Mucosa of stomach (tissue), 1 donor: ENCODE data around the gene KCNE3.

Experiments used
- H3K27me3 ChIP-seq: one replicate; pipeline ENCODE4 v1.7.0; 2013; ENCODE audit warnings: mild to moderate bottlenecking, low read length; ENCODE audit not compliant: control insufficient read depth, insufficient read depth
- H3K36me3 ChIP-seq: one replicate; pipeline ENCODE4 v1.7.0; 2013; ENCODE audit warnings: low read length; ENCODE audit not compliant: control insufficient read depth, insufficient read depth
- H3K4me1 ChIP-seq: one replicate; pipeline ENCODE4 v1.7.0; 2013; ENCODE audit warnings: mild to moderate bottlenecking, low read length; ENCODE audit not compliant: control insufficient read depth, insufficient read depth
- H3K4me3 ChIP-seq: one replicate; pipeline ENCODE4 v1.7.0; 2013; ENCODE audit warnings: low read length
- H3K9ac ChIP-seq: one replicate; pipeline ENCODE4 v1.7.0; 2013; ENCODE audit warnings: mild to moderate bottlenecking, low read length, moderate library complexity
- H3K9me3 ChIP-seq: one replicate; pipeline ENCODE4 v1.7.0; 2013; ENCODE audit warnings: mild to moderate bottlenecking, low read length, moderate library complexity; ENCODE audit not compliant: control insufficient read depth
- donor health status: Pancreatic carcinoma.

Gene KCNE3

DNA sequence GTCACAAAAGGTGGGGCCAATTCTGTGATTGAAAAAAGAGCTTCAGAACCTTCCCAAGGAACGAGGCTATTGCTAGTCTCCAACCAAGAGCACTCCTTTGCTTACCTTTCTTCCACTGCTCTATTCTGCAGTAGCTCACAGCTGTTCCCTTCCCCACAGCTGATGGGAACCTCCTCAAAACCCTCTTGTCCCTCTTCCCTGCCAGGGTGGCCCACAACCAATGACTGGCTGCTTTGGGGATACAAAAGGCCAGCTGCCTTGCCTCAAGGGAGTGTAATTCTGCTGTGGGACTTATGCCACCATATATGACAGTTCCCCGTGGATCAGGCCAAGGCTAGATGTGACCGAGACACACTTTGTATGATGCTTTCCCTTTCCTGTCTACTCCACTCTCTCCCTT, 15.0 kb downstream of the KCNE3 start:
- Histone ChIP-seq H3K9me3 (no peaks in the 10 kb centered on the region), H3K36me3 (peaks cover 4% of the 10 kb centered on the region), H3K4me1 (no peaks in the 10 kb centered on the region), H3K4me3 (no peak overlapping the region), H3K9ac (no peak overlapping the region), H3K27me3 (no peaks in the 10 kb centered on the region)

DNA sequence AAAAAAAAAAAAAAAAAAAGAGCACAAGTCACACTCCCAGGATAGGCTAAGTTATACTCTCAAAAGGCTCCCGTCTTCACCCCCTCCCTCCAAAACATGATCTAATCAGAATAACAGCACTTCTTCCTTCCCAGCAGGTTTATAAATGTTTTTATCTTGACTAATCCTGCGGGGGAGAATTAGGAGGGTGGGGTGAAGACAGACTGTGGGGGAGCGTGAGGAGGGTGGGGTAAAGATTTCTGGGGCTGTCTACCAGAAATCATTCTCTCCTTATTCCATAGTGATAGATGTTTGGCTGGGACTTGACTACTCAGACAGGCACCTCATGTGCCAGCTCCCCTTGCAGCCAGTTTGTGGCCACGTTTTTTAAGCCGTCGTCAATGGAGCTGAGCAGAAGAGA, 17.0 kb downstream of the KCNE3 start:
- no peaks in the 10 kb centered on the region for H3K4me1 ChIP-seq
- H3K9ac ChIP-seq: no peak overlapping the region
- H3K9me3 ChIP-seq: no peaks in the 10 kb centered on the region
- no peaks in the 10 kb centered on the region for H3K27me3 ChIP-seq
- no peaks in the 10 kb centered on the region for H3K36me3 ChIP-seq
- H3K4me3 ChIP-seq: no peak overlapping the region

DNA sequence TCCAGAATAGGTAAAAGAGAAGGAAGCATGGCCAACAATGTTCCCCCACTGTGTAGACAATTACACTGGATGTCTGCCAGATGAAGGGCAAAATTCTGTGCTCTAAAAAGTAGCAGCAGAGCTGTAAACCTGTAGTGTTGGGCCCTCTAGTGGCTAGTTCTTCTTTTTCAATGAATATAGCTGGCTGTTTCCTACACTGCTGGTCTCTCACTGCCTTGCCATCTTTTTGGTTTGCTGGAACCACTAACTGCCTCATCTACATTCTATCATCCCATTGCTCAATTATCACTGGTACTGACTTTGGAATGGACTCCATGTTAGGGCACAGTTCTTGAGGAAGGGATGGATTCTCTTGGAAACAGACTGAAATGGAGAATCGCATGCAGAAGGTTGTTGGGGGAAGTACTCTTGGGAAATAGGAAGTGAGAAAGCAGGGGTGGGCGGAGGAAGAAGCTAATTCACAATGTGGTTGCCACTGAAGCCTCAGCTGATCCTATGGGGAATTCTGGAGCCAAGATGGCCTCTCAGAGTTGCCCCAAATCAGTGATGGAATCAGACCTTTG, 17.9 kb downstream of the KCNE3 start:
- Histone ChIP-seq H3K4me3 (no peak overlapping the region), H3K36me3 (no peaks in the 10 kb centered on the region), H3K9me3 (no peaks in the 10 kb centered on the region), H3K27me3 (no peaks in the 10 kb centered on the region), H3K9ac (no peak overlapping the region), H3K4me1 (no peaks in the 10 kb centered on the region)

DNA sequence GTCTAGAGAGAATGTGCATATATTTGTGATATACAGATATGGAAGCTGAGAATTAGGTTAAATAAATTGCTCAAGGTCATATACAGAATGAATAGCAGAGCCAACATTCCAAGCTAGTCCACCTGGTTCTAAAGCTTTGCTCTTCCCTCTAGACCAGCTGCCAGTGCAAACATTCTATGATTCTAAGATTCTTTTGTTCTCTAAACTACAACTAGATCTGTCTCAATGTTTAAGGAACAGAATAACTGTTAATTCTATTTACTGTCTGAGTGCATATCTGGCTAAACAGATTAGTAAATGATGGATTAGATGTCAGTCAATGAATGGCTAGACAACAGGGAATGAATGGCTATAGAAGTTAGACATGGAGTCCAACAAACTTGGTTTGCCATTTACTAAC, 19.6 kb downstream of the KCNE3 start:
- Histone ChIP-seq H3K9ac (no peak overlapping the region), H3K9me3 (no peaks in the 10 kb centered on the region), H3K4me1 (peaks cover 10% of the 10 kb centered on the region), H3K36me3 (no peaks in the 10 kb centered on the region), H3K27me3 (no peaks in the 10 kb centered on the region), H3K4me3 (no peak overlapping the region)

DNA sequence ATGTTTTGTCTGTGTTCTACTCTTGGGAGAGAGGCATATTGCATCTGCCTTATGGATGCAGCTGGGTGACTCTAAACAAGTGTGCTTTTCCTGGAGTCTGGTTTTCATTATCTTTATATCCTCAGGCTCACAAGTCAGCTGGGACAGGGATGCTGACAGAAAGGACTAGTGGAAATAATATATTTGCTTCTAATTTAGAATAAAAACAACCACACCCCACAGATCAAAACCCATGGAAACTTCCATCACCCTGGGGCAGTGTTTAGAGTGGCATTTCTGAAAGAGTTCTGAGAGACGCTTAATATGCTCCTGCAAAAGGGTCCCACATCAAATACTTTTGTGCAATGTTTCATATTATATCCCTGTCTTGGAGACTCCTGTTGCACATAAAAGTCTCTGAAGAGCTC, 20.8 kb downstream of the KCNE3 start:
- H3K36me3 ChIP-seq: no peaks in the 10 kb centered on the region
- H3K4me3 ChIP-seq: no peak overlapping the region
- H3K4me1 ChIP-seq: peaks cover 17% of the 10 kb centered on the region
- no peak overlapping the region for H3K9ac ChIP-seq
- no peaks in the 10 kb centered on the region for H3K9me3 ChIP-seq
- no peaks in the 10 kb centered on the region for H3K27me3 ChIP-seq

DNA sequence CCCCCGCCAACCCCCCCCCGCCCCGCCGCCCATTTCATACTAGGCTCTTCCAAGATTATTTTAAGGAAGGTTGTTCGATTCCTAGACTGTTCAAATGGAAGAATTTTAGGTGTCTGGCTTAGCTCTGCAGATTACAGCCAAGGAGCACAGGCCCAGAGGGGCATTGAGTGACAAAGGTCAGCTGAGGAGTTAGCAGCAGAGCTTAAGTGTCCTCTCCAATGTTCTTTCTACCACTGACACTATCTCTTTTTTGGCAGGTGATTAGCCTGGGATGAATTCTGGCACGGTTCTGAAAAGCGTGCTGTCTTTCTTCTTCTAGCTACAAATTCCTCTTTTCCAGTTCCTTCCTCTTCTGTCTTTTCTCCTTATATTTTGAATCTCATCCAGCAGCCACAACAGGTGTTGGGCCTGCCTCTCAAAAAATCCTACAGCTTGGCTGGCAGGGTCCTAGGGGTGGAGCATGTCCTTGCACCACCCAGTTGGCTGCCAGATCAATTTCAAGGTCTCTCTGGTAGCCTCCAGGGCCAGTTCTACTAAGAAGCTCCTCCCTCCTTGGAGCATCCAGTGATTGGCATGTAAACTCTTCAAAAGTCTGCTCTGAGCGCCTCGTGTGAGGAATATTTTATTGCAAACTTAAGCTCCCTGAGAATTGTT, 23.0 kb downstream of the KCNE3 start:
- Histone ChIP-seq H3K9me3 (no peaks in the 10 kb centered on the region), H3K9ac (no peak overlapping the region), H3K27me3 (no peaks in the 10 kb centered on the region), H3K4me1 (peaks cover 17% of the 10 kb centered on the region), H3K36me3 (no peaks in the 10 kb centered on the region), H3K4me3 (no peak overlapping the region)

DNA sequence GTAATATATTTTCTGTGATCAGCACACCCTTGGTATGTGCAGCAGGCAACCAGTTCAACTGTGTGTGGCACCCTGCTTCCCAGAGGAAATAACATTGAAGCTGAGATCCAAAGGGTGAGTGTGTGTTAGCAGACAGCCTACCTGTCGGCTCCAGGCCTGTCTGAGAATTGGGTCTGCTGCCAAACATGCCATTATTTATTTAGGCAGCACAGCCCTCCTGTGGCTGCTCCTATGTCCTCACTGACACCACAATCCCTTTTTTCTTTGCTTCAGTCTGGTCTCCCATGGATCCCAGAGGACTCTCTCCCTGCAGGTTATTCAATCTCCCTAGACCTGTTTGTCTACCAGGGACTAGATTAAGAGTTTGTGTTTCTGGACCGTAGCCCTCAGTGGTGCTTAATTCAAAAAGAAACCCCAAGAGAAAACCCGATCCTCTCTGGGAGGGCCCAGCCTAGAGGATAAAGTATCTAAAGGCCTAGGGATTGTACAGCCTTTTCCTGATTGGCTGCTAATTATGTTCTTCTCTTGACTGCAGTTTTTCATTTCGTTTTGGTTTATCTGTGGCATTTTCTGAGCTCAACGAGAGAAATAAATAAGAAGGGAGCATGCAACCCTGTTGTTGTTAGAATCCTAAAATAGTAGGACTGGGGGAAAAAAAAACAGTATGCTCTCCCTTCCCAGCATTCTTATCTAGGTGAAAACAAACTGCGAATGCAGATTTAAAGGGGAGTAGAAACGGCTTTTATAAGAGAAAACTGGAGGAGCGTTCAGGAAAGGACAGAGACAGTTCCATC, 24.1 kb downstream of the KCNE3 start:
- no peak overlapping the region for H3K4me3 ChIP-seq
- H3K9me3 ChIP-seq: no peaks in the 10 kb centered on the region
- H3K4me1 ChIP-seq: peaks cover 17% of the 10 kb centered on the region
- H3K27me3 ChIP-seq: no peaks in the 10 kb centered on the region
- H3K36me3 ChIP-seq: no peaks in the 10 kb centered on the region
- H3K9ac ChIP-seq: no peak overlapping the region

DNA sequence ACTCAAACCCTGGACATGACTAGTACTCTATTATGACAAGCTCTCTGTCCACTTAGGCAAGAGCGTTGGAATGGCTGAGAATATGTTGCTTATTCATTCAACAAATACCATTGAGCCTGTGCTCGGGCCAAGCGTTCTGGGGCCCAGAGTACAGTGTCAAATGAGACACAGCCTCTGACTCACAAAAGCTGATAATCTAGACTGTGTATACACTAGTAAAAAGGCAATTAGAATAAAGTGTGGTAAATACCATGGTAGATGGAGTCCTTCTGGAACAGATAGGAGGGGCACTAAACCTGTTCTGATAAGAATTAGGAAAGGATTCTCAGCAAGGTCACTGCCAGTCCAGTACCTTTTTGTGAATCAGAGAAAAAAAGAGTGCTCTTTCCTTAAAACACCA, 24.7 kb downstream of the KCNE3 start:
- H3K9ac ChIP-seq: no peak overlapping the region
- no peaks in the 10 kb centered on the region for H3K9me3 ChIP-seq
- no peak overlapping the region for H3K4me3 ChIP-seq
- no peaks in the 10 kb centered on the region for H3K36me3 ChIP-seq
- no peaks in the 10 kb centered on the region for H3K27me3 ChIP-seq
- H3K4me1 ChIP-seq: peaks cover 17% of the 10 kb centered on the region

DNA sequence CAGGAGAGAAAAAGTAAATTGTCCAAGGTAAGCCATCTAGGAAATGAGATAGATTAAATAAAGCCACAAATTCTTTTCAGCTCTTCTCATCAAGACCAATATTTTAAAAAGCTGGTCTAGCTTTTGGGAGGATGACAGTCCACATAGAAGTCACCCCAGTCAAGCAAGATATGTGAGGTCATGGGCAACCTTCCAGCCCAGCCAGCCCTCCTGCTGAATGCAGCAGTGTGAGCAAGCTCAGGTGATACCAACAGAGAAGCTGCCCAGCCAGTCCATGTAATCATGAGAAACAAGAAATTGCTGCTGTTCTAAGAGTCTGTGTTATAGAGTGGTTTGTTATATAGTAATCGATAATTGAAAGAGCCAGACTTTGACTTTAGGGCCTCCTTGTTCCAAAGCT, 28.7 kb downstream of the KCNE3 start:
- Histone ChIP-seq H3K9ac (no peak overlapping the region), H3K9me3 (no peaks in the 10 kb centered on the region), H3K36me3 (no peaks in the 10 kb centered on the region), H3K27me3 (no peaks in the 10 kb centered on the region), H3K4me1 (peaks cover 17% of the 10 kb centered on the region), H3K4me3 (no peak overlapping the region)

DNA sequence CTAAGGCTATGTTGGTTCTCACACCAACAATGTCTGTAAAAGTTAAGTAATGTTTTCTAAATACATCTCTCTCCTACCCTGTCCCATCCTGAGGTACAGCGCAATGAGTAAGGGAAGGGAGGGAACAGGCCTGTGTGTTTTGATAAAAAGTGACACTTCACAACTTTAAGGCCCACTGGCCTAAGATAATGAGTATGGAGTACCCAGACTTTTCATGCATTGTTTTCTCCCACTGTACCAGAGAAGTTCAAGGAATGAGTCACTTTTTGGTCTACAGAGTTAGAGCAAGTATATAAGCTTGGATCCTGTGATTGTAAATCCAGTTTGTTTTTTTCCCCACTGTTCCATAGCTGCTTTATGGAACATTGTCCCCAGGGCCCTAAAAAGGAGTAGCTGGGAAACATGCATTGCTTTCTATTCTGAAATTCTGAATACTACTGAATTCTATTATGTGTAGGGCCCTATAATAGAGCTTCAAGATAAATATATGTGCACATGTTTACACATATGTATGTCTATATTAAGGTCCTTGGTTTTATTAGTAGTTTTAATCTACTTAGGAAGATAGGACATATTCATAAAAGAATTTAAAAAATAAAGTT, 29.8 kb downstream of the KCNE3 start:
- no peaks in the 10 kb centered on the region for H3K9me3 ChIP-seq
- no peaks in the 10 kb centered on the region for H3K27me3 ChIP-seq
- H3K9ac ChIP-seq: no peak overlapping the region
- H3K36me3 ChIP-seq: no peaks in the 10 kb centered on the region
- no peak overlapping the region for H3K4me3 ChIP-seq
- peaks cover 5% of the 10 kb centered on the region for H3K4me1 ChIP-seq

DNA sequence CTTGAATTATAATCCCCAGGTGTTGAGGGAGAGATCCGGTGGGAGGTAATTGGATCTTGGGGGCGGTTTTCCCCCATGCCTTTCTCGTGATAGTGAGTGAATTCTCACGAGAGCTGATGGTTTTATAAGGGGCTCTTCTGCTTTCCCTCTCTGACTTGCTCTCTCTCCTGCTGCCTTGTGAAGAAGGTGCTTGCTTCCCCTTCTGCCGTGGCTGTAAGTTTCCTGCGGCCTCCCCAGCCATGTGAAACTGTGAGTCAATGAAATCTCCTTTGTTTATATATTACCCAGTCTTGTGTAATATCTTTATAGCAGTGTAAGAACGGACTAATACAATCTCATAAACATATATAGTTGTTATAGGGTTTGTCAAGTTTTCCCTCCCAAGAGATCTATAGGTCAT, 32.8 kb downstream of the KCNE3 start:
- H3K4me1 ChIP-seq: no peaks in the 10 kb centered on the region
- H3K9me3 ChIP-seq: no peaks in the 10 kb centered on the region
- no peak overlapping the region for H3K4me3 ChIP-seq
- H3K36me3 ChIP-seq: no peaks in the 10 kb centered on the region
- H3K27me3 ChIP-seq: no peaks in the 10 kb centered on the region
- no peak overlapping the region for H3K9ac ChIP-seq

DNA sequence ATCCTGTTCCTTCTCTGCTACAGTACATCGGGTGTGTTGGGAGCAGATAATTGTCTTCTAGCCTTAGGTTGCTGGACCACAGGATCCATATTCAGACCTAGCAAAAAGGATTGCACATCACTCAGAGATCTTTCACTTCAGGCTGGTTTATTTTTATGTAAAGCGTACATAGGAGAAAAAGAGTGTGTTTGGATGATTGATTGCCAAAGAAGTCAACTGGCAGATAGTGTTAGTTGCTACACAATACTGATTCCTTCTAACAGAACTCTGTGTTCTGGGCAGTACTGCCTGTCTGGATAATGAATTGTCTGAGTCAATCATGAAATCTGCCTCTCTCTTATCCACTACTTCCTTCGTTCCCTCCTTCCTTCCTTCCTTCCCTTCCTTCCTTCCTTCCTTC, 38.1 kb downstream of the KCNE3 start:
- Histone ChIP-seq H3K4me3 (no peak overlapping the region), H3K9me3 (no peaks in the 10 kb centered on the region)

More for the DNA sequence above, 38.1 kb downstream of the KCNE3 start:
- Histone ChIP-seq H3K36me3 (no peaks in the 10 kb centered on the region), H3K27me3 (no peaks in the 10 kb centered on the region), H3K9ac (no peak overlapping the region), H3K4me1 (no peaks in the 10 kb centered on the region)
